ENCODE results near the gene SLC30A2.

DNA sequence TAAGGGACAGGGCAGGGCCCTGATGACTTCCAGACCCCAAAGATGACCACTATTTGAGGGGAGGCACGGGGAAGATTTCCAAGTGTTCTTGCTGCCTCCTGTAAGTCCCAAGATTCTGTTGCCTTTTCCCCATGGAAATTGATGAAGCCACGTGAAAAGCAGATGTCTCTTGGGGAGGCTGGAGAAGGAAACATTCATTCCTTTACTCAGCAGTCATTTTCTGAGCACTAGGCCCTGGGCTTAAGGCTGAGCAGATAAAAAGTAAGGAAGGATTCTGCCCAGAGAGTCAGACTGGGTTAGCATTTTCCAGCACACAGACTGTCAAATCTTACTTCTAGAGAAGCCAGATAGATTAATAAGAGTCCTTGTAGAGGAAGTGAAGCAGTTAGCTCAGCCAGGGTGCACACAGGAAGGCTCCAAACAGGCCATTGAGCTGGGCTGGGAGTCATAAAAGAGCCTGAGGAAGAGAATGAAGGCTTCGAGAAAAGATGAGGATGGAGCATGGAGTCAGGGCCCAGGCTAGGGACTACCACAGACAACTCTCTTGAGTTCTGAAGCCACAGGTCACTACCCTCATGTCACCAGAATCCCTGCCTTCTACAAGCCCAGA, 14.2 kb downstream of the SLC30A2 start:
- TF ChIP-seq, protein P1, sequence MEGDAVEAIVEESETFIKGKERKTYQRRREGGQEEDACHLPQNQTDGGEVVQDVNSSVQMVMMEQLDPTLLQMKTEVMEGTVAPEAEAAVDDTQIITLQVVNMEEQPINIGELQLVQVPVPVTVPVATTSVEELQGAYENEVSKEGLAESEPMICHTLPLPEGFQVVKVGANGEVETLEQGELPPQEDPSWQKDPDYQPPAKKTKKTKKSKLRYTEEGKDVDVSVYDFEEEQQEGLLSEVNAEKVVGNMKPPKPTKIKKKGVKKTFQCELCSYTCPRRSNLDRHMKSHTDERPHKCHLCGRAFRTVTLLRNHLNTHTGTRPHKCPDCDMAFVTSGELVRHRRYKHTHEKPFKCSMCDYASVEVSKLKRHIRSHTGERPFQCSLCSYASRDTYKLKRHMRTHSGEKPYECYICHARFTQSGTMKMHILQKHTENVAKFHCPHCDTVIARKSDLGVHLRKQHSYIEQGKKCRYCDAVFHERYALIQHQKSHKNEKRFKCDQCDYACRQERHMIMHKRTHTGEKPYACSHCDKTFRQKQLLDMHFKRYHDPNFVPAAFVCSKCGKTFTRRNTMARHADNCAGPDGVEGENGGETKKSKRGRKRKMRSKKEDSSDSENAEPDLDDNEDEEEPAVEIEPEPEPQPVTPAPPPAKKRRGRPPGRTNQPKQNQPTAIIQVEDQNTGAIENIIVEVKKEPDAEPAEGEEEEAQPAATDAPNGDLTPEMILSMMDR (IDR thresholded peaks at IDR 0.05): no peak
- TF ChIP-seq POLR2A (IDR thresholded peaks at IDR 0.05): no peak
- TF ChIP-seq POLR2AphosphoS5 (IDR thresholded peaks at IDR 0.05): no peak
